HG03135 (cell line): ENCODE measurements around the gene GATA5.

Experiments
- ATAC-seq: cut with Tn5 transposase; IDR thresholded peaks from one replicate; pipeline ENCODE4 v1.9.1; 2021; ENCODE audit warnings: mild to moderate bottlenecking, moderate library complexity; ENCODE audit not compliant: unreplicated experiment

GATA5 gene

GRCh38 chr20:62418709-62419487 is 56.9 kb downstream of the GATA5 start:
- no peak for ATAC-seq

GRCh38 chr20:62417981-62418708 is 57.6 kb downstream of the GATA5 start:
- no peak for ATAC-seq

- ATAC-seq: no peak
These were observed 58.9 kb downstream of the GATA5 start for GRCh38 chr20:62416651-62417637.

- no peak for ATAC-seq
These were observed 60.3 kb downstream of the GATA5 start for GRCh38 chr20:62415354-62416111.

- ATAC-seq: no peak
These were observed 61.8 kb downstream of the GATA5 start for GRCh38 chr20:62413896-62414481.
